HS-27A (cell line): ENCODE measurements around the gene NUTM2B.
"Not testable (repeated sequence)": the region's sequence is repeated elsewhere in the genome, so short reads cannot be mapped to it uniquely, and the experiment has no call there.

Source experiments
- DNase-seq: peaks from one replicate; pipeline ENCODE4 v3.0.0-alpha.2; 2012; ENCODE audit warnings: low read depth, missing footprints

Gene NUTM2B

GRCh38 chr10:79748510-79748909 lies 45.5 kb downstream of the NUTM2B start:
- not testable (repeated sequence) for DNase-seq

- not testable (repeated sequence) for DNase-seq
Measured at GRCh38 chr10:79753601-79754000, 50.6 kb downstream of the NUTM2B start.

- not testable (repeated sequence) for DNase-seq
Measured at GRCh38 chr10:79758297-79758993, 55.4 kb downstream of the NUTM2B start.
